ENCODE measurements around the gene HTR2A.

DNA sequence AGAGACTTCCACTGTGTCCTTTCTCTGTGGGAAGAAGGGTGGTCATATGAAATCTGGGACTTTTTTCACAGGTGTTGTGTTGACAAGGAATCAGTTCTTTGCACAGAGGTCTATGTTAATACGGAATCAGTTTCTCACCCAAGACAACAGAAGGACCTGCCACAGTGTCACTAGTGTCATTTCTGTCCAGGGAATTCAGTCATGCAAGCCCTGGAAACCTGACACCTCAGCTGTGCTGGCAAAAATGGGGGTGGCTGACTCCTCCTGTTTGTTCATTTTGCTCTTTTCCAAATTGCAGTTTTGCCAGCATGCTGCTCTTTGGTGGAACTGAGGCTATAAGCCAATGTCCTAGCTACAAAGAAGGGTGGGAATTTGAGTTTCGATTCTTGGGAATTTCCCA, 50.1 kb downstream of the HTR2A start:
- TF ChIP-seq, protein P1, sequence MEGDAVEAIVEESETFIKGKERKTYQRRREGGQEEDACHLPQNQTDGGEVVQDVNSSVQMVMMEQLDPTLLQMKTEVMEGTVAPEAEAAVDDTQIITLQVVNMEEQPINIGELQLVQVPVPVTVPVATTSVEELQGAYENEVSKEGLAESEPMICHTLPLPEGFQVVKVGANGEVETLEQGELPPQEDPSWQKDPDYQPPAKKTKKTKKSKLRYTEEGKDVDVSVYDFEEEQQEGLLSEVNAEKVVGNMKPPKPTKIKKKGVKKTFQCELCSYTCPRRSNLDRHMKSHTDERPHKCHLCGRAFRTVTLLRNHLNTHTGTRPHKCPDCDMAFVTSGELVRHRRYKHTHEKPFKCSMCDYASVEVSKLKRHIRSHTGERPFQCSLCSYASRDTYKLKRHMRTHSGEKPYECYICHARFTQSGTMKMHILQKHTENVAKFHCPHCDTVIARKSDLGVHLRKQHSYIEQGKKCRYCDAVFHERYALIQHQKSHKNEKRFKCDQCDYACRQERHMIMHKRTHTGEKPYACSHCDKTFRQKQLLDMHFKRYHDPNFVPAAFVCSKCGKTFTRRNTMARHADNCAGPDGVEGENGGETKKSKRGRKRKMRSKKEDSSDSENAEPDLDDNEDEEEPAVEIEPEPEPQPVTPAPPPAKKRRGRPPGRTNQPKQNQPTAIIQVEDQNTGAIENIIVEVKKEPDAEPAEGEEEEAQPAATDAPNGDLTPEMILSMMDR (IDR thresholded peaks at IDR 0.05), result no peak
- TF ChIP-seq, protein P2, sequence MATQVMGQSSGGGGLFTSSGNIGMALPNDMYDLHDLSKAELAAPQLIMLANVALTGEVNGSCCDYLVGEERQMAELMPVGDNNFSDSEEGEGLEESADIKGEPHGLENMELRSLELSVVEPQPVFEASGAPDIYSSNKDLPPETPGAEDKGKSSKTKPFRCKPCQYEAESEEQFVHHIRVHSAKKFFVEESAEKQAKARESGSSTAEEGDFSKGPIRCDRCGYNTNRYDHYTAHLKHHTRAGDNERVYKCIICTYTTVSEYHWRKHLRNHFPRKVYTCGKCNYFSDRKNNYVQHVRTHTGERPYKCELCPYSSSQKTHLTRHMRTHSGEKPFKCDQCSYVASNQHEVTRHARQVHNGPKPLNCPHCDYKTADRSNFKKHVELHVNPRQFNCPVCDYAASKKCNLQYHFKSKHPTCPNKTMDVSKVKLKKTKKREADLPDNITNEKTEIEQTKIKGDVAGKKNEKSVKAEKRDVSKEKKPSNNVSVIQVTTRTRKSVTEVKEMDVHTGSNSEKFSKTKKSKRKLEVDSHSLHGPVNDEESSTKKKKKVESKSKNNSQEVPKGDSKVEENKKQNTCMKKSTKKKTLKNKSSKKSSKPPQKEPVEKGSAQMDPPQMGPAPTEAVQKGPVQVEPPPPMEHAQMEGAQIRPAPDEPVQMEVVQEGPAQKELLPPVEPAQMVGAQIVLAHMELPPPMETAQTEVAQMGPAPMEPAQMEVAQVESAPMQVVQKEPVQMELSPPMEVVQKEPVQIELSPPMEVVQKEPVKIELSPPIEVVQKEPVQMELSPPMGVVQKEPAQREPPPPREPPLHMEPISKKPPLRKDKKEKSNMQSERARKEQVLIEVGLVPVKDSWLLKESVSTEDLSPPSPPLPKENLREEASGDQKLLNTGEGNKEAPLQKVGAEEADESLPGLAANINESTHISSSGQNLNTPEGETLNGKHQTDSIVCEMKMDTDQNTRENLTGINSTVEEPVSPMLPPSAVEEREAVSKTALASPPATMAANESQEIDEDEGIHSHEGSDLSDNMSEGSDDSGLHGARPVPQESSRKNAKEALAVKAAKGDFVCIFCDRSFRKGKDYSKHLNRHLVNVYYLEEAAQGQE (IDR thresholded peaks at IDR 0.05; ENCODE audit: insufficient read depth in 1 of 2, low read depth in 2 of 2, low read length in 1 of 2), result no peak
- TF ChIP-seq POLR2AphosphoS5 (IDR thresholded peaks at IDR 0.05; ENCODE audit: low read depth, low read length), result no peak
- TF ChIP-seq SIN3A (IDR thresholded peaks at IDR 0.05; ENCODE audit: borderline replicate concordance, insufficient read depth, low read depth, low read length), result no peak
- TF ChIP-seq TCF7L2 (IDR thresholded peaks at IDR 0.05; ENCODE audit: low read depth, low read length), result no peak
